PFSK-1 (cell line): ENCODE measurements around the gene MYLIP.

Experiments used
- FOXP2 ChIP-seq: optimal IDR thresholded peaks from 2 replicates; pipeline ENCODE3; 2011; ENCODE audit warnings: borderline replicate concordance, control low read depth, inconsistent platforms; ENCODE audit not compliant: insufficient read depth; ENCODE audit errors: extremely low read length, extremely low read depth
- POLR2AphosphoS5 ChIP-seq: IDR thresholded peaks from 2 replicates; pipeline ENCODE4 v1.6.1; 2012; ENCODE audit warnings: low read depth, mild to moderate bottlenecking, control low read depth, low read length, moderate library complexity
- SIN3A ChIP-seq: IDR thresholded peaks from 2 replicates; pipeline ENCODE4 v1.6.1; 2012; ENCODE audit warnings: mild to moderate bottlenecking, low read length, moderate library complexity, borderline replicate concordance; ENCODE audit not compliant: insufficient read depth
- TAF1 ChIP-seq: IDR thresholded peaks from 2 replicates; pipeline ENCODE4 v1.6.1; 2012; ENCODE audit warnings: low read length, control low read depth, borderline replicate concordance; ENCODE audit not compliant: insufficient read depth
- TF ChIP-seq, protein P1 (sequence below), 2 experiments: IDR thresholded peaks; 2 replicates each; pipeline versions ENCODE4 v1.6.1 to v1.8.0; 2011 to 2012; ENCODE audit warnings: low read depth in 2 of 2, low read length in 2 of 2, control low read depth in 1 of 2, inconsistent platforms in 1 of 2, mild to moderate bottlenecking in 1 of 2, moderate library complexity in 1 of 2; ENCODE audit not compliant: insufficient read depth in 1 of 2

The MYLIP gene

DNA sequence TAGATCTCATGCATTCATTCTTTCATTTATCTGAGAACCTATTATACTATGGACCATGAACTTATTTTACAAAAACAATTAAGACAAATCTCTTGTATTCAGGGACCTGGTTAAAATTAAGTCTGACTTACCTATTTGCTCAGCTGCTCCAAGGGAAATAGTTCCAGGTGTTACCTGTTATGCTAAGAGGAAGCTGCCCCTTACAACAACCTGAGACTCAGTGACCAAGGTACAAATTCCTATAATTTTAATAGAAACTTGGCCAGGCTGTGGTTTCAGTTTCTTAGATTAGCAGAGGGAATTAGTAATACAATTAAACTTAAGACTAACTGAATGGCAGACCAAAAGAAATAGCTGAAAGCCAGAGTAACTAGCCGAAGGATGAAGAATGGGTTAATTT, 61.3 kb downstream of the MYLIP start:
- TF ChIP-seq TAF1 (no peak), POLR2AphosphoS5 (no peak), FOXP2 (no peak), SIN3A (no peak)
- TF ChIP-seq, protein P1, sequence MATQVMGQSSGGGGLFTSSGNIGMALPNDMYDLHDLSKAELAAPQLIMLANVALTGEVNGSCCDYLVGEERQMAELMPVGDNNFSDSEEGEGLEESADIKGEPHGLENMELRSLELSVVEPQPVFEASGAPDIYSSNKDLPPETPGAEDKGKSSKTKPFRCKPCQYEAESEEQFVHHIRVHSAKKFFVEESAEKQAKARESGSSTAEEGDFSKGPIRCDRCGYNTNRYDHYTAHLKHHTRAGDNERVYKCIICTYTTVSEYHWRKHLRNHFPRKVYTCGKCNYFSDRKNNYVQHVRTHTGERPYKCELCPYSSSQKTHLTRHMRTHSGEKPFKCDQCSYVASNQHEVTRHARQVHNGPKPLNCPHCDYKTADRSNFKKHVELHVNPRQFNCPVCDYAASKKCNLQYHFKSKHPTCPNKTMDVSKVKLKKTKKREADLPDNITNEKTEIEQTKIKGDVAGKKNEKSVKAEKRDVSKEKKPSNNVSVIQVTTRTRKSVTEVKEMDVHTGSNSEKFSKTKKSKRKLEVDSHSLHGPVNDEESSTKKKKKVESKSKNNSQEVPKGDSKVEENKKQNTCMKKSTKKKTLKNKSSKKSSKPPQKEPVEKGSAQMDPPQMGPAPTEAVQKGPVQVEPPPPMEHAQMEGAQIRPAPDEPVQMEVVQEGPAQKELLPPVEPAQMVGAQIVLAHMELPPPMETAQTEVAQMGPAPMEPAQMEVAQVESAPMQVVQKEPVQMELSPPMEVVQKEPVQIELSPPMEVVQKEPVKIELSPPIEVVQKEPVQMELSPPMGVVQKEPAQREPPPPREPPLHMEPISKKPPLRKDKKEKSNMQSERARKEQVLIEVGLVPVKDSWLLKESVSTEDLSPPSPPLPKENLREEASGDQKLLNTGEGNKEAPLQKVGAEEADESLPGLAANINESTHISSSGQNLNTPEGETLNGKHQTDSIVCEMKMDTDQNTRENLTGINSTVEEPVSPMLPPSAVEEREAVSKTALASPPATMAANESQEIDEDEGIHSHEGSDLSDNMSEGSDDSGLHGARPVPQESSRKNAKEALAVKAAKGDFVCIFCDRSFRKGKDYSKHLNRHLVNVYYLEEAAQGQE (IDR thresholded peaks at IDR 0.05; ENCODE audit: insufficient read depth in 1 of 2, low read depth in 2 of 2, low read length in 2 of 2): no peak

DNA sequence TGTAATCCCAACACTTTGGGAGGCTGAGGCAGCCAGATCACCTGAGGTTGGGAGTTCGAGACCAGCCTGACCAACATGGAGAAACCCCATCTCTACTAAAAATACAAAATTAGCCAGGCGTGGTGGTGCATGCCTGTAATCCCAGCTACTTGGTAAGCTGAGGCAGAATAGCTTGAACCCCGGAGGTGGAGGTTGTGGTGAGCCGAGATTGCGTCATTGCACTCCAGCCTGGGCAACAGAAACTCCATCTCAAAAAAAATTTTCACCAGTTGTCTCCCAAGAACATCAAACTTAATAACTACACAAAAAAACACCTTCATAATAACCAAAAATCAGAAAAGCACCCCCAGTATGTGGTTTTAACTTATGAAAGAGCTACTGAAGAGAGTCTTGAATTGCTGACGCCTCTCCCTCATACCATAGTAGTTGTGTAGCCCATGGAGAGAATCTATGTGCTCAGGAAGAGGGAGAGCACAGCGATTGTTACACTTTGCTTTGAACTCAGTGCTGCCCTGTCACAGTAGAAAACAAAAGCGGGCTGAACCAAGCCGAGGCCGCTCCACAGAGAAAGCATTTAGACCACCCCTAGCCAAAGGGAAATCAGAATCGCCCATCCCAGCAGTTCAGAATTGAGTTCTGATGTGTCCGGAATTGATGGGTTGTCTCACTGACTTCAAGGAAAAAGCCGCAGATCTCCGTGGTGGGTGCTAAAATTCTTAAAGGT, 67.5 kb downstream of the MYLIP start:
- no peak for TF ChIP-seq TAF1
- no peak for TF ChIP-seq FOXP2
- TF ChIP-seq, protein P1 (IDR thresholded peaks at IDR 0.05; ENCODE audit: insufficient read depth in 1 of 2, low read depth in 2 of 2, low read length in 2 of 2): no peak
- no peak for TF ChIP-seq POLR2AphosphoS5
- TF ChIP-seq SIN3A: no peak

DNA sequence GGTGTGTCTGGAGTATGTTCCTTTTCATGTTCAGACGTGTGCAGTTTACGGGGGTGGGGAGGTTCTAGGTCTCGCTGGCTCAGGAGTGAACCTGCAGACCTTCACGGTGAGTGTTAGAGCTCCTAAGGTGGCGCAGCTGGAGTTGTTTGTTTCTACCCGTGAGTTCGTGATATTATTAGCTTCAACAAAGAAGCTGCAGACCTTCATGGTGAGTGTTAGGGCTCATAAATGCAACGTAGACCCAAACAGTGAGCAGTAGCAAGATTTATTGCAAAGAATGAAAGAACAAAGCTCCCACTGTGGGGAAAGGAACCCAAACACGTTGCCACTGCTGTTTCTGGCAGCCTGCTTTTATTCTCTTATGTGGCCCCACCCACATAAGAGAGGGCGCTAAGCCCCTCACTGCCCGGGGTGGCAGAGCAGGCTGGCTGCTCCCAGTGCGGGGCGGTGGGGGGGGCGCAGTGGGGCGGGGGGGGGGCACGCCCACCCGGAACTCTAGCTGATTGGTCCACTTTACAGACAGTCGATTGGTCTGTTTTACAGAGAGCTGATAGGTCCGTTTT, 68.2 kb downstream of the MYLIP start:
- TF ChIP-seq, protein P1 (IDR thresholded peaks at IDR 0.05; ENCODE audit: insufficient read depth in 1 of 2, low read depth in 2 of 2, low read length in 2 of 2): no peak
- TF ChIP-seq FOXP2: no peak
- no peak for TF ChIP-seq SIN3A
- TF ChIP-seq TAF1: no peak
- no peak for TF ChIP-seq POLR2AphosphoS5
